Duodenal mucosa (tissue), 2 donors: ENCODE results near the gene EXOC4.

ENCODE experiments used
- H3K27ac ChIP-seq: one replicate; pipeline ENCODE4 v1.7.0; 2013; ENCODE audit warnings: low read depth, low read length
- H3K27me3 ChIP-seq, 2 donors: one replicate each; pipeline ENCODE4 v1.7.0; 2013; ENCODE audit warnings: low read length in 2 of 2, control low read depth in 1 of 2; ENCODE audit not compliant: insufficient read depth in 2 of 2, control insufficient read depth in 1 of 2
- H3K36me3 ChIP-seq, 2 donors: one replicate each; pipeline ENCODE4 v1.7.0; 2013; ENCODE audit warnings: low read length in 2 of 2, control low read depth in 1 of 2; ENCODE audit not compliant: insufficient read depth in 2 of 2, control insufficient read depth in 1 of 2
- H3K4me1 ChIP-seq, 2 donors: one replicate each; pipeline ENCODE4 v1.7.0; 2013; ENCODE audit warnings: low read length in 2 of 2, control low read depth in 1 of 2; ENCODE audit not compliant: insufficient read depth in 2 of 2, control insufficient read depth in 1 of 2
- H3K4me3 ChIP-seq, 2 donors: one replicate each; pipeline ENCODE4 v1.7.0; 2013; ENCODE audit warnings: low read length in 2 of 2, low read depth in 1 of 2
- H3K9ac ChIP-seq, 2 donors: one replicate each; pipeline ENCODE4 v1.7.0; 2013; ENCODE audit warnings: low read length in 2 of 2, low read depth in 1 of 2
- H3K9me3 ChIP-seq, 2 donors: one replicate each; pipeline ENCODE4 v1.7.0; 2013; ENCODE audit warnings: low read length in 2 of 2, control low read depth in 1 of 2; ENCODE audit not compliant: control insufficient read depth in 1 of 2

The EXOC4 gene

DNA sequence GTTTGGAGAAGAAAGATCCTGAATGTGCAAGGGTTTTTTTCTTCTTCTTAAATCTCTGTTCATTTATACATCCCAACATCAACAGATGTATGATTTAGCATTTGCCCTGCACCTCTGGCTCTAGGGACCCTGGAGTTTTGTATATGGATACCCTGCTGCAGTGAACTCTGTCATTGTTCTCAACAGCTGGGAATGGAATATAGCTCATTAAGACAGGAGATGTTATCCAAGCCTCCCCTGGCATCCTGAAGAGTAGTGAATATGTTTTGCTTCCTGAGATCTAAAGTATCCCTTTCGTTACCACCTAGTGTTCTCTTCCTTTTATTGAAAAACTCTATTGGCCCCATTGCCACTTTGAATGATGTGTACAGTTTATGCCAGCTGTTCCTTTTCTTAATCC, 275.9 kb downstream of the EXOC4 start:
- H3K9ac ChIP-seq: no peak overlapping the region

DNA sequence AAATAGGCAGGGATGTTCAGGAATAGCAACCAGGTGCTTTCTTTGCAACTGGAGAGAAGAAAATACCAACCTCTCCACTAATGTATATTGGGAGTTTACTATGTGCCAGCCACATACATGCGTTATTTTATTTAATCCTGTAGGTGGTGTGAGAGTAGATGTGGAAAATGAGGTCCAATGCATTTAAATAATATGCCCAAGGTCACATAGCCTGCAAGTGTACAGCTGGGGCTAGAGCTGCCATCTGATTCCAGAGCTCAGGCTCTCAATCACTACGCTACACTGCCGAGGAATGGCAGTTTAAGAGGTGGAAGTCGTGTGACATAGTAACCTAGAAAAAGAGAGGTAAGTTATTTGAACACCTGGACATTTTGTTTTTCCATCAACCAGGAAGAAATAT, 277.0 kb downstream of the EXOC4 start:
- Histone ChIP-seq H3K4me1 (no peaks in the 10 kb centered on the region), H3K27me3 (no peaks in the 10 kb centered on the region), H3K4me3 (no peak overlapping the region), H3K9ac (no peak overlapping the region), H3K27ac (no peak overlapping the region), H3K36me3 (no peaks in the 10 kb centered on the region), H3K9me3 (no peaks in the 10 kb centered on the region)

More for the DNA sequence above, 275.9 kb downstream of the EXOC4 start:
- no peaks in the 10 kb centered on the region for H3K4me1 ChIP-seq
- no peaks in the 10 kb centered on the region for H3K27me3 ChIP-seq
- H3K27ac ChIP-seq: no peak overlapping the region
- no peaks in the 10 kb centered on the region for H3K9me3 ChIP-seq
- H3K36me3 ChIP-seq: no peaks in the 10 kb centered on the region
- H3K4me3 ChIP-seq: no peak overlapping the region

DNA sequence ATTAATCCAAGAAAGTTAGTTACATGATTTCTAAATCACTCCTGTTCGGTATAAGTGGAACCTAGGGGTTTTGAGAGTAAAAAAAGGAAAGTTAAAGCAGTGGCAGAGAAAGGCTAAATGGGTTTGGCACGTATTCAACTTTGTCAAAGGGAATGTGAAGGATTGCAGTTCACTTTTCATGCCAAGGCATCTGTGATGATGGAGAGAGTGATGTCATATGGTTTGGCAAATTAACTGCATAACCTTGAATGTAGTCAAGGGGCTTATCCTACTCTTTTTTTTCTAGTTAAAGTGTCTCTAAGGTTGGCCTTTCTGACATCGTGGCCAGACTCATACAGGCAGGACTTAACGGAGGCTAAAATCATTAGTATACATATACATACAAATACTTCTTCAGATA, 277.8 kb downstream of the EXOC4 start:
- Histone ChIP-seq H3K4me3 (no peak overlapping the region), H3K27ac (no peak overlapping the region), H3K4me1 (no peaks in the 10 kb centered on the region), H3K9me3 (no peaks in the 10 kb centered on the region), H3K9ac (no peak overlapping the region), H3K27me3 (no peaks in the 10 kb centered on the region), H3K36me3 (no peaks in the 10 kb centered on the region)

DNA sequence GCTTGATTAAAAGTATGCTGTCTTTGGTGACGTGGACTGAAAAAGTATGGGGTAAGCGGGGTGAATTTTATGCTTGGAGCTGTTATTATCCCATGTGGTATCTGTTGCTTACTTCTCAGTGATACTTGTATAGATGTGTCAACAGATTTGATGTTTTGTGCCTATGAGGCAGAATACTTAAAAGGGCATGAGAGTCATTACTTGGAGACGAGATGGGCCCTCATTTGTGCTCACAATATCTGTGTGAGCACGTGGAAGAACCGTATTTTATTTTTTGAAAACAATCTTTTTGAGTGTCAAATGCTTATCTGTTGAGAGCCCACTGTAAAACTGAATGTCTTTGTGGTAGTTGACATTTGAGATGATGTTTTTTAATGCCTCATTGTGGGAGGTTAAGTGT, 281.9 kb downstream of the EXOC4 start:
- H3K36me3 ChIP-seq: no peaks in the 10 kb centered on the region
- no peak overlapping the region for H3K4me3 ChIP-seq
- no peaks in the 10 kb centered on the region for H3K4me1 ChIP-seq
- H3K27me3 ChIP-seq: no peaks in the 10 kb centered on the region
- H3K9ac ChIP-seq: no peak overlapping the region
- H3K9me3 ChIP-seq: no peaks in the 10 kb centered on the region
- H3K27ac ChIP-seq: no peak overlapping the region

DNA sequence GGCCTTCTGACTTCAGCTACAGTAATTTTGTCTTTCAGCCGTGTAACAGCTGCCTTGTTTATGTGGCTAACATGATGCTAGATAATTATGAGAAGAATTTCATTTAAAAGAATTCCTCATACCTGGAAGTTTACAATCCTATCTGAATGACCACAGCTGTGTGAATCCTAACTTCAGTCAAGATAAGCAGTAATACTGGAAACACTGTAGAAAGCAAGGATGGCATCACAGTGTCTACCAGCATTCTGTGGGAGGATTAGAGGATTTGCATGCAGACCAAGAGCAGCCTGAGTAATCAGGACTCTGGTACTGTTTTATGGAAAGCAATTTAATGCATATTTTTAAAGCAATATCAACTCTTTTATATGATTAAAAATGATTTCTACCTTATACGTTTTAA, 282.4 kb downstream of the EXOC4 start:
- Histone ChIP-seq H3K9me3 (no peaks in the 10 kb centered on the region), H3K4me1 (no peaks in the 10 kb centered on the region), H3K27ac (no peak overlapping the region), H3K4me3 (no peak overlapping the region), H3K9ac (no peak overlapping the region), H3K27me3 (no peaks in the 10 kb centered on the region), H3K36me3 (no peaks in the 10 kb centered on the region)

DNA sequence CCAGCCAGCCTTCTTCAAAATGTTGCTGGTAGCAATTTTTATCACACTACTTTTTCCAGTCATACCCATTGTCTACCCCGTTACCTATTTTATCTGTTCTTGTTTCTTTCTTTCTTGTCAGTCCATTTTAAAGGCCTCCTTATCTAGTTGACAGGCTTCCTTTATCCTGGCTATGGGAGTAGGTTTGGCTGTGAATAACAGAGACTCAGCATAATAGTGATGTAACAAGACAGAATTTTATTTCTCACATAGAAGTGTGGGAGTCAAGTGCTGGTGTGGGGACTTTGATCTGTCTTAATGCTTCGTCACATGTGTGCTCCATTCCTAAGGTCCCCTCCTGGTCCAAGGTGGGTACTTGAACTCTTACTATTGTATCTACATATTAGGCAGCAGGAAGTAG, 283.6 kb downstream of the EXOC4 start:
- H3K27ac ChIP-seq: no peak overlapping the region

DNA sequence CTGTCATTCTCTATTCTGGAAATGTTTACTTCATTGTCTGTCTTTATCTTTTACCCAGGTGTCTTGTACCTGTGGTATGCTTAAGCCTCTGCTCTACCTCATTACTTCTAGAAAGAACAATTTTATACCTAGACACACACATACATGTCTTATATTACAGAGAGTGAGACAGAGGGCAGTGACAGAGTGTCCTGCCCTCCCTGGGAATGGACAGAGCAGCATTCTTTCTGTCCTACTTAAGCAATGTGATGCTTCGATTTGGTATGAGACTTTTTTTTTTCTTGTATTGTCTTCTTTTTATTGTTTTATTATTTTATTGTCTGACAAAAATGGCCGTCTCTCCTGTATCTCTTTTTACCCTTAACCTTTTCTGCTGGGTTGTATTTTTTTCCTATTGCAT, 286.1 kb downstream of the EXOC4 start:
- H3K9ac ChIP-seq: no peak overlapping the region
- no peak overlapping the region for H3K27ac ChIP-seq
- no peaks in the 10 kb centered on the region for H3K9me3 ChIP-seq
- H3K27me3 ChIP-seq: no peaks in the 10 kb centered on the region
- H3K4me3 ChIP-seq: no peak overlapping the region
- no peaks in the 10 kb centered on the region for H3K4me1 ChIP-seq
- no peaks in the 10 kb centered on the region for H3K36me3 ChIP-seq

More for the DNA sequence above, 283.6 kb downstream of the EXOC4 start:
- H3K4me1 ChIP-seq: no peaks in the 10 kb centered on the region
- H3K36me3 ChIP-seq: no peaks in the 10 kb centered on the region
- H3K4me3 ChIP-seq: no peak overlapping the region
- H3K9ac ChIP-seq: no peak overlapping the region
- no peaks in the 10 kb centered on the region for H3K9me3 ChIP-seq
- no peaks in the 10 kb centered on the region for H3K27me3 ChIP-seq

DNA sequence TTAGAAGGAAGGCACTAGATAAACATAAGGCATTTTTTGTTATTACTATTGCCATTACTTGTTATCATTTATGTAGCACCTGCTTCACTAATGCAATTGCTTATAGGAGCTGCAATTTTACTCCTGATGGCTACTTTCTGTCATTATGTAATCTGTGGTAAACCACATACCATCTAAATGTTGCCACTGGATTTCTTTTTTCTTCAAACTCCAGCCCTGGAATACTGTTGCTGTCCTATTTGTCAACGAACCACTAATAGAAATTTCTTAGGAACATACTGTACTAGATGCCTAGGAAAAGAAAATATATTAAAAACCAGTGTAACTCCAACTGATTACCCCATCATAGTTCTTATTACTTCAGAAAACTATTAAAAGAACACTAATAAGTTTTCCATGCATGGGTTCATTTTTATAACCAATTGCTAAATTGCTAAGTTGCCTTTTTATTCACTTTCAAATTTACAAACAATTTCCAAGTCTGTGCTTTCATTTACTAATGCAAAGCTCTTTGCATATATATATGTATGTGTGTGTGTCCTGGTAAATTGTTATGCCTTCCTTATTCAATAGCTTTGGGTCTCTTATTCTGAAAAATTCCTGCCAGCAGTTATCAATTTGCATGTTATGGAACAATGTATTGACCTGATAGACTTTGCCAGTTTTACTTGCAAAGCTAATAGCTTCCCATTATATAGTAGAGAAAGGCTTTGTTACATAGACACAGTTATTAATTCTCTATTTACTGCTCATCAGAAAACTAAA, 287.4 kb downstream of the EXOC4 start:
- Histone ChIP-seq H3K36me3 (no peaks in the 10 kb centered on the region), H3K4me3 (no peak overlapping the region), H3K4me1 (no peaks in the 10 kb centered on the region), H3K9ac (no peak overlapping the region), H3K27me3 (no peaks in the 10 kb centered on the region), H3K27ac (no peak overlapping the region), H3K9me3 (no peaks in the 10 kb centered on the region)

DNA sequence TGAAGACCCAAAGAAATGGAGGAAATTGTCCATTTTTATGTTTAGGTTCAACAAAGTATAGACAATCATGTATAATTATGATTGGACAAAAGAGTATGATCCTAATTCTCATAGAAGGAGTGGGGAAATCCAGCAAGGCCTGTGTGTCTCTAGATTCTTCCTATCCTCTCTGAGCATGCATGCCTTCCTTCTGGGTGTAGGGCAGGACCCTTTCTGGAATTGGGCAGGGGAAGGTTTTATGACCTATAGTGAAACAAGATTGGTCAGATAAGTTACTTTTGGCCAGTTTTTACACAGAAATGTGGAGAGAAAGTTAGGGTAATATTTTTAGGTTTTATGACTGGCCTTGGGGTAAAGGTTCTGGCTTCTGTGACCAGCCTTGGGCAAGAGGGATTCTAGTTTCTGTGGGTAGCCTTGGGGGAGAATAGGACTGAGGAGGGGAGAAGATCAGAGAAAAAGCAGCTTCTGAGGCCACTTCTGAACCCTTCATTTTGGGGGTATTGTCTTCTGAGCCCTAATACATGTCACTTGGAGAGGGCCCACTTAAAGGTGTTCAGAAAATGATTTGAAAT, 289.4 kb downstream of the EXOC4 start:
- no peaks in the 10 kb centered on the region for H3K9me3 ChIP-seq
- H3K9ac ChIP-seq: no peak overlapping the region
- no peaks in the 10 kb centered on the region for H3K36me3 ChIP-seq
- no peaks in the 10 kb centered on the region for H3K27me3 ChIP-seq
- H3K4me1 ChIP-seq: no peaks in the 10 kb centered on the region
- H3K27ac ChIP-seq: no peak overlapping the region
- no peak overlapping the region for H3K4me3 ChIP-seq

DNA sequence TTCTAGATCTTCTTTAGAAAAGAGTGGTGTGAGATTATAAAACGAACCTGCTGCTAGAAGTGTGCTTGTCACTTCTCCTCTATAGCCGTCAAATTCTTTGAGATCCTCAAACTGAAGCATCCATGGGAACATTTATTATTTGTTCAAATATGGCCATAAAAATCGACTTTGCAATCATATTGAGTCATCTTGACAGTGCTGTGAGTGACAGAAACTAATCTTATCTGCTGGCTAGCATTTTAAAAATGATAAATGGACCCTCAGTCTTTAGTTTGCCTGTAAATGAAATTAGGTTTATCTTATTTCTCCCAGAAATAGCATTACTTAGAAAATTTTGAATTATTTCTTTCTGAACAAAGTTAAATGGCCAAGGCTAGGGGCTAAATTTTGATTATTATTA, 290.8 kb downstream of the EXOC4 start:
- H3K4me1 ChIP-seq: no peaks in the 10 kb centered on the region
- H3K27ac ChIP-seq: no peak overlapping the region
- no peak overlapping the region for H3K4me3 ChIP-seq
- no peaks in the 10 kb centered on the region for H3K27me3 ChIP-seq
- no peak overlapping the region for H3K9ac ChIP-seq
- no peaks in the 10 kb centered on the region for H3K9me3 ChIP-seq
- H3K36me3 ChIP-seq: no peaks in the 10 kb centered on the region
